Lower lobe of right lung (tissue), 2 donors: ENCODE measurements around the gene IGFBP3. TPM values are rescaled to one million over a fixed set of nuclear protein-coding genes. Genes with fewer than 3 reads are reported as not detected.
A peak's percentile ranks its signal among the peaks of the same experiment; 100 is the strongest.

Experiments
- ATAC-seq, 2 donors: fragments of 200-7000 bp; cut with Tn5 transposase; one replicate each; pipeline ENCODE4 v1.9.1; 2020 to 2022; ENCODE audit warnings: mild to moderate bottlenecking in 2 of 2, moderate library complexity in 2 of 2
- DNase-seq: peaks from one replicate; pipeline ENCODE4 v3.0.0-alpha.2; 2020
- H3K27ac ChIP-seq: fragments of 200-600 bp; one replicate; pipeline ENCODE4 v1.8.0; 2022
- H3K27me3 ChIP-seq: fragments of 200-600 bp; one replicate; pipeline ENCODE4 v1.8.0; 2022; ENCODE audit warnings: low read depth
- H3K36me3 ChIP-seq: fragments of 200-600 bp; one replicate; pipeline ENCODE4 v1.8.0; 2022; ENCODE audit warnings: mild to moderate bottlenecking
- H3K4me1 ChIP-seq: fragments of 200-600 bp; one replicate; pipeline ENCODE4 v1.8.0; 2022
- H3K4me3 ChIP-seq: fragments of 200-600 bp; one replicate; pipeline ENCODE4 v1.8.0; 2022; ENCODE audit warnings: mild to moderate bottlenecking
- H3K9me3 ChIP-seq: fragments of 200-600 bp; one replicate; pipeline ENCODE4 v1.8.0; 2022
- CTCF ChIP-seq: fragments of 200-600 bp; IDR thresholded peaks from one replicate; pipeline ENCODE4 v1.8.0; 2022; ENCODE audit warnings: antibody characterized with exemption, mild to moderate bottlenecking
- intact Hi-C: fragments of 100-400 bp; cut with DNase I; formaldehyde crosslinking; loops from one replicate; pipeline ENCODE4 v1.11.0; 2022
- total RNA-seq: library from RNA; stranded (reverse); fragmentation: NEBNext Ultra II Directional; extraction: Animal tissue kit (Norgen Biotek cat#: 25700); gene quantifications from one replicate; pipeline ENCODE4 v1.2.1, GENCODE V29; 2021
- donor health status: DM: no; HTN: yes; CAD: no; lungs with severe emphysema.

The IGFBP3 gene
- total RNA-seq, 1 donor from 2014 or later, result 32.2 TPM

DNA sequence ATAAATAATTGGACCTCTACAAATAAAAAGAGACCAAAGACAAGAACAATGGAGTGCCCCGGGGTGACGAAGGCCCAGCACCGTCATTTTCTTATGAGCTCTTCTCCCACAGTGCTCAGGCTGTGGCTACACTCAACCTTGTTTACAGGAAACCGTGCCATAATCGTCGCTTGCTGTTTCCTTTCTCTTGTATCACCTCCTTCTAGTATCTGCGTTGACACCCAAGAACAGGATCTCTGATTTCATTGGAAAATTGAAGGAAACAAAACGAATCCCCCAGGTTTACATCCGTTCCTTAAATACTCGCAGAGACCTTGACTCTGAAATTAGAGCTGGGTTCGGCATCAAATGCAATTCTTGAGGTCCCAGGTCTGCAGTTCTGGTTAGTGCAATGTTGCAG, 1.7 kb upstream of the IGFBP3 start:
- H3K4me1 ChIP-seq, result peaks cover 21% of the 10 kb centered on the region

GRCh38 chr7:45921699-45922519, 837 bp upstream of the IGFBP3 start:
- ATAC-seq (peak in 1 of 2 donors; percentile 43), DNase-seq (peak; percentile 51)
- Histone ChIP-seq H3K4me3 (peak overlapping the region; percentile 51), H3K36me3 (no peaks in the 10 kb centered on the region), H3K27ac (no peak overlapping the region), H3K4me1 (peaks cover 27% of the 10 kb centered on the region), H3K27me3 (peaks cover 51% of the 10 kb centered on the region), H3K9me3 (no peaks in the 10 kb centered on the region)
- TF ChIP-seq CTCF, result peak; percentile 74
- intact Hi-C loops, result no loop called here

More for the DNA sequence above, 1.7 kb upstream of the IGFBP3 start:
- Histone ChIP-seq H3K27ac (no peak overlapping the region), H3K9me3 (no peaks in the 10 kb centered on the region), H3K27me3 (peaks cover 43% of the 10 kb centered on the region), H3K36me3 (no peaks in the 10 kb centered on the region), H3K4me3 (peak overlapping the region; percentile 51)
- no peak for TF ChIP-seq CTCF
- DNase-seq, result no peak
- intact Hi-C loops, result no loop called here
- no peak for ATAC-seq

DNA sequence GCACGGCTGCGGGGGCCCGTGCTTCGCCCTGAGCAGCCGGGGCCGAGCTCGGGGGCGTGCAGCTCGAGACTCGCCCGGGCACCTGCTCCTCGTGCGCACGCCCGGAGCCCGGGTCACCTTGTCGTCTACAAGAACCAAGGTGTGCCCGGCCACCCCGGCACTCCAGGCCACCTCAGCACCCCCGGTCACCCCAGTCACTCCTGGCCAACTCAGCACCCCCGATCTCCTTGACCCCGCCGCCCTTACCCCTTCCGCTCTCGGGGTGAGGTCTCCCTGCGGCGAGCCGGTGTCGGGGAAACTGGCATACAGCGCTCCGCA, 268 bp upstream of the IGFBP3 start:
- no peak overlapping the region for H3K27ac ChIP-seq
- ATAC-seq (peak in 1 of 2 donors; percentile 2), DNase-seq (no peak)

DNA sequence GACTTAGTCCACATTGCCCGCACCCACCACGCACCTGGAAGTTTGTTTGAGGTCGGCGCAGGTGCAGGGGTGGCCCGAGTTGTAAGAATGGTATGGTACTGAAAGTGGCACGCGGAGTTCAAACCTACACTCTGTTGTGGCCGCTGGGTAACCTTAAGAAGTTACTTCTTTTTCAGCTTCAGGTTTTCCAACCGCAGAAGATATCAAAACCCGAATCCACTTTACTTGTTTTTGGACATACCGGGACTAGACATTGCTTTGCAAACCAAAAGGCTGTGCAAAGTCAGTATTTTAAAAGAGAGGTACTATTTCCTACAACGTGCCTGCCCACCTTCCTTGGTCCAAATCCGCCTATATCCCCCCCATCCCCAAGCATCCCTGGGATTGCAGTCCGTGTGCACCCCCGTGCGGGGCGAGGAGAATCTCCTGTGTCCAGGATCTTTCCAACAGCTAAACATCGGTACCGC, 1.0 kb downstream of the IGFBP3 start:
- intact Hi-C loops, result loop anchor here (10.0 kb wide), 1 partner anchor 1265 kb away; no protein-coding TSS in a partner anchor
- Histone ChIP-seq H3K4me3 (peak overlapping the region; percentile 51), H3K36me3 (no peaks in the 10 kb centered on the region), H3K9me3 (no peaks in the 10 kb centered on the region), H3K4me1 (peaks cover 27% of the 10 kb centered on the region), H3K27ac (no peak overlapping the region), H3K27me3 (peaks cover 51% of the 10 kb centered on the region)
- no peak for ATAC-seq
- no peak for DNase-seq
- no peak for TF ChIP-seq CTCF

More for the DNA sequence above, 268 bp upstream of the IGFBP3 start:
- H3K4me3 ChIP-seq, result peak overlapping the region; percentile 51
- no peaks in the 10 kb centered on the region for H3K36me3 ChIP-seq
- no peaks in the 10 kb centered on the region for H3K9me3 ChIP-seq
- intact Hi-C loops, result no loop called here
- TF ChIP-seq CTCF, result no peak
- peaks cover 51% of the 10 kb centered on the region for H3K27me3 ChIP-seq
- peaks cover 27% of the 10 kb centered on the region for H3K4me1 ChIP-seq

GRCh38 chr7:45919231-45919784, 1.8 kb downstream of the IGFBP3 start:
- Histone ChIP-seq H3K4me1 (peaks cover 27% of the 10 kb centered on the region), H3K27ac (no peak overlapping the region), H3K9me3 (no peaks in the 10 kb centered on the region), H3K36me3 (no peaks in the 10 kb centered on the region), H3K4me3 (peak overlapping the region; percentile 51), H3K27me3 (peaks cover 51% of the 10 kb centered on the region)
- intact Hi-C loops, result loop anchor here (10.0 kb wide), 1 partner anchor 1265 kb away; no protein-coding TSS in a partner anchor
- no peak for TF ChIP-seq CTCF
- DNase-seq (no peak), ATAC-seq (no peak)
